ENCODE measurements around the gene CASP9. TPM values are rescaled to one million over a fixed set of nuclear protein-coding genes. Genes with fewer than 3 reads are reported as not detected.

The CASP9 gene
- total RNA-seq = 11.3 and 17.4 TPM in 2 replicates

GRCh38 chr1:15524021-15524282 is at the start of gene CASP9:
CASP9 (minus strand) TSS chr1:15524215; CDS start chr1:15524200, 15 bp downstream.

GRCh38 chr1:15526490-15527339 is 2.7 kb upstream of the CASP9 start, which contains the start of gene DNAJC16:
DNAJC16 (plus strand) TSS chr1:15526848; CDS start chr1:15529106, 2,258 bp downstream.

GRCh38 chr1:15475752-15476314 is 48.2 kb downstream of the CASP9 start, which contains the start of gene CELA2B:
CELA2B (plus strand) TSS chr1:15476104; CDS start chr1:15476126, 22 bp downstream.

GRCh38 chr1:15456313-15456954 is 67.6 kb downstream of the CASP9 start, which contains the start of gene CELA2A:
CELA2A (plus strand) TSS chr1:15456732; CDS start chr1:15456754, 22 bp downstream.

Other genes starting within 250 kb of the CASP9 start
- gene EFHD2, start 114.3 kb downstream of the CASP9 start, total RNA-seq = 242 and 252 TPM in 2 replicates
- gene CTRC, start 85.8 kb downstream of the CASP9 start, total RNA-seq = not detected in 2 replicates
- not detected in 2 replicates for gene CELA2A, start 67.5 kb downstream of the CASP9 start, total RNA-seq
- gene CELA2B, start 48.1 kb downstream of the CASP9 start, total RNA-seq = not detected in 2 replicates
- 10.5 and 13.9 TPM in 2 replicates for gene DNAJC16, start 2.6 kb upstream of the CASP9 start, total RNA-seq
- gene AGMAT, start 60.8 kb upstream of the CASP9 start, total RNA-seq = 1.6 and 2.5 TPM in 2 replicates
- gene DDI2, start 93.2 kb upstream of the CASP9 start, total RNA-seq = 7.8 and 7.9 TPM in 2 replicates
- 37.1 and 37.4 TPM in 2 replicates for gene PLEKHM2, start 160.1 kb upstream of the CASP9 start, total RNA-seq
- gene SLC25A34, start 212.0 kb upstream of the CASP9 start, total RNA-seq = 0.05 and 0.27 TPM in 2 replicates
- gene TMEM82, start 218.3 kb upstream of the CASP9 start, total RNA-seq = not detected in 2 replicates
- gene FBLIM1, start 234.6 kb upstream of the CASP9 start, total RNA-seq = 107 and 137 TPM in 2 replicates

All from mammary microvascular endothelial cell (primary cell).